ENCODE results near the gene ZC3H18. TPM values are rescaled to one million over a fixed set of nuclear protein-coding genes. Genes with fewer than 3 reads are reported as not detected.

ZC3H18 gene
- total RNA-seq, 1 donor from 2014 or later, result 44.5 TPM

DNA sequence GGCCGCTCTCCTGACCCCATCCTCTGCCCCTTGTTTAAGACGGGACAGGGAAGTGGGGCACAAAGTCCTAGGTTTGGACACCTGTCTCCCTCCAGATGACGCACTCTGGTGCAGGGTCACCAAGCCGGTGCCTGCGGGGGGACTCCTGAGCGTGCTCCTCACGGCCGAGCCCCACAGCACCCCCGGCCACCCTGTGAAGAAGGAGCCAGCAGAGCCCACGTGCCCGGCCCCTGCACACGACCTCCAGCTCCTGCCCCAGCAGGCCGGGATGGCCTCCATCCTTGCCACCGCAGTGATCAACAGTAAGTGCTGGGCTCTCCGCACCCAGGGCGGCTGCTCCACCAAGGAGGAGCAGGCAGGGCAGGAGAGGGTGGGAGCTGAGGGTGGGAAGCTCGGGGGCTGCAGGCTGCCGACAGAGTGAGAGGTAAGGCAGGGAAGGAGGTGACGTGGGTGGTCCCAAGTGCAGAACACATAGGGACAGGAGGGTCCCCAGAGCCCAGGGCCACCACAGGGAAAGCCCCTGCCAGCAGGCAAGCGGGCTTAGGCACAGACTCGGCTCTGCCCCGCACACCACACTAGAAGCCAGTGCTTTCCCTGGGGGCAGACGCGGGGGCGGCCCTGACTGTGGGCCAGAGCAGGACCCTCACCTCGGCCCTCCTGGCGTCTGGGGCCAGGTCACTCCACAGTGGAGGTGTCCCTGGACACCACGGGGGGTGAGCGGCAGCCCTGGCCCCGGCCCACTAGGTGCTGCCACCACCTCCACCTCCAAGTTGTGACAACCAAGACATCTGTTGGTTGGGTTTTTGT lies 42.1 kb upstream of the ZC3H18 start:
- Histone ChIP-seq H3K4me1 (peaks cover 8% of the 10 kb centered on the region), H3K4me3 (no peak overlapping the region), H3K27ac (no peak overlapping the region), H3K9me3 (no peaks in the 10 kb centered on the region), H3K36me3 (no peaks in the 10 kb centered on the region), H3K27me3 (no peaks in the 10 kb centered on the region)
- intact Hi-C loops (cut with DNase I), result loop anchor here (2.0 kb wide), 1 partner anchor 83 kb away; no protein-coding TSS in a partner anchor
- TF ChIP-seq, protein P1, sequence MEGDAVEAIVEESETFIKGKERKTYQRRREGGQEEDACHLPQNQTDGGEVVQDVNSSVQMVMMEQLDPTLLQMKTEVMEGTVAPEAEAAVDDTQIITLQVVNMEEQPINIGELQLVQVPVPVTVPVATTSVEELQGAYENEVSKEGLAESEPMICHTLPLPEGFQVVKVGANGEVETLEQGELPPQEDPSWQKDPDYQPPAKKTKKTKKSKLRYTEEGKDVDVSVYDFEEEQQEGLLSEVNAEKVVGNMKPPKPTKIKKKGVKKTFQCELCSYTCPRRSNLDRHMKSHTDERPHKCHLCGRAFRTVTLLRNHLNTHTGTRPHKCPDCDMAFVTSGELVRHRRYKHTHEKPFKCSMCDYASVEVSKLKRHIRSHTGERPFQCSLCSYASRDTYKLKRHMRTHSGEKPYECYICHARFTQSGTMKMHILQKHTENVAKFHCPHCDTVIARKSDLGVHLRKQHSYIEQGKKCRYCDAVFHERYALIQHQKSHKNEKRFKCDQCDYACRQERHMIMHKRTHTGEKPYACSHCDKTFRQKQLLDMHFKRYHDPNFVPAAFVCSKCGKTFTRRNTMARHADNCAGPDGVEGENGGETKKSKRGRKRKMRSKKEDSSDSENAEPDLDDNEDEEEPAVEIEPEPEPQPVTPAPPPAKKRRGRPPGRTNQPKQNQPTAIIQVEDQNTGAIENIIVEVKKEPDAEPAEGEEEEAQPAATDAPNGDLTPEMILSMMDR (IDR thresholded peaks at IDR 0.05), result no peak
- ATAC-seq (no peak), DNase-seq (no peak)

DNA sequence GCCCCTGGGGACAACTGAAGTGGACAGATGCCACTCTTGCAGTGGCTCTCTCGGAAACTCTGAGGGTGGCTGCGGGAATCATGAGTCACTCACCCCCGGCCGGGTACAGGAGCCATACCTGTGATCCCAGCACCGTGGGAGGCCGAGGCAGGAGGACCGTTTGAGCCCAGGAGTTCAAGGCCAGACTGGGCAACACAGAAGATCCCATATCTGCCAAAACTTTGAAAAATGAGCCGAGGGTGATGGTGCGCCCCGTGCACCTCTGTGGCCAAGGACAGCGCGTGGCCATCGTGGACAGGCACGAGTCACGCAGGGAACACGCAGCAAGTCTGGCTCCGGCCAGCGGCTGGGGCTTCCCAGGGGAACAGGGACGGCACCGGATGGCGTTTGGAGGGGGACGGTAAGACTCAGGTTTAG lies 41.3 kb upstream of the ZC3H18 start:
- ATAC-seq (no peak), DNase-seq (no peak)
- TF ChIP-seq, protein P1 (IDR thresholded peaks at IDR 0.05), result no peak
- Histone ChIP-seq H3K27ac (no peak overlapping the region), H3K4me3 (no peak overlapping the region), H3K27me3 (no peaks in the 10 kb centered on the region), H3K4me1 (peaks cover 8% of the 10 kb centered on the region), H3K36me3 (no peaks in the 10 kb centered on the region), H3K9me3 (no peaks in the 10 kb centered on the region)
- intact Hi-C loops (cut with DNase I), result no loop called here

DNA sequence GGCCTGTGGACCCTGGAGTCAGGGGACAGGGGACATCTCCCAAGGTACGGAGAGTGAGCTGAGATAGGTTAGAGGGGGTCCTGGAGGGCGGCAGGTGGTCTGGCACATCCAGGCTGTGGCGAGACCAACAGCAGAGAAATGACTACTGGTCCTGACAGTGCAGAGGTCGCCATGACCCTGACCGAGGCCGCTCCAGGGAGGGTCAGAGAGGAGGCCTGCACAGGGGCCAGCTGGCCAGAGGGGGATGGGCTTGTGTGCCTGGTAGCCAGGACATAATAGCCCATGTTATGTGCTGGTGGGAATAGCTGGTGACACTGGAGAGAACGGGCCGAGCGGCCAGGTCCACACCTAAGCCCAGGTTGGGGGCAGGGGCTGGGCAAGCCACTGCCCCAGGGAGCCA lies 40.6 kb upstream of the ZC3H18 start:
- no peaks in the 10 kb centered on the region for H3K36me3 ChIP-seq

DNA sequence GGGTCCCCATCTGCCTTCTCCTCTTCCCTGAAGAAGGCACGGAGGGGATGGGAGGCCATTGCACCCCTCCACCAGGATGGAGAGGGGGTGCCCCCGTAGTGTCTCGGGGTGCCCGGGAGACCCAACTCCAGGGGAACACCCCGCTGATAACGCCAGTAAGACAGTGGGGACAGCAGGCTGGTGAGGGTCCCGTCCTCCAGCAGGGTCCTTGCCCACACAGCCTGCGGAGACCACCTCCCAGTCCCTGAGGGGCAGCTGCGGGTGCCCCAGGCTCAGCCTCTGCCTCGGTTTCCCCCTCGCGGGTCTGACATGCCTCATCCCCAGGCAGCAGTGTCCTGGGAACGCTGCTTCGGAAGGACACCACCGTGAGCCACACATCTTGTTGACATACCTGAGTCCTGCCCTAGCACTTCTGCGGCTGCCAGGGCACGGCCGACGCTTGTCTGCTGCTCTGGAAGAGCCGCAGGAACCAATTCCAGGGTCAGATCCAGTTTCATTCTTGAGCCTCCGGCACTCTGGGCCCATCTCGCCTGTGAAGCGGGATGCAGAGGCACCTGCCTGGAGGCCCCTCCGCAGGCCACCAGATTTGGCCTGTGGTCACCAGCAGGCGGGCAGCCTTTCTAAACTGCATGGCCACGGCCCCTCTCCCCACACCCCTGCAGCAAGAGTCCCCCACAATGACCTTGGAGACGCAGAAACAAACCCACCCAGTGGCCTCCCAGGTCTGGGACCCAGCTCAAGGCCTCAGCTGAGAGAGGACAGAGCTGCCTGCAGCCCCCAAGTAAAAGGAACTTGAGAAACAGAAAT lies 39.9 kb upstream of the ZC3H18 start:
- Histone ChIP-seq H3K4me1 (peaks cover 13% of the 10 kb centered on the region), H3K36me3 (no peaks in the 10 kb centered on the region), H3K4me3 (no peak overlapping the region), H3K27ac (no peak overlapping the region), H3K27me3 (no peaks in the 10 kb centered on the region), H3K9me3 (no peaks in the 10 kb centered on the region)
- ATAC-seq (no peak), DNase-seq (no peak)
- intact Hi-C loops (cut with DNase I), result no loop called here
- TF ChIP-seq, protein P1 (IDR thresholded peaks at IDR 0.05), result no peak

More for the DNA sequence above, 40.6 kb upstream of the ZC3H18 start:
- no peaks in the 10 kb centered on the region for H3K27me3 ChIP-seq
- TF ChIP-seq, protein P1 (IDR thresholded peaks at IDR 0.05), result no peak
- intact Hi-C loops (cut with DNase I), result no loop called here
- no peak overlapping the region for H3K4me3 ChIP-seq
- ATAC-seq, result no peak
- H3K9me3 ChIP-seq, result no peaks in the 10 kb centered on the region
- H3K4me1 ChIP-seq, result peaks cover 8% of the 10 kb centered on the region
- DNase-seq, result no peak
- no peak overlapping the region for H3K27ac ChIP-seq

DNA sequence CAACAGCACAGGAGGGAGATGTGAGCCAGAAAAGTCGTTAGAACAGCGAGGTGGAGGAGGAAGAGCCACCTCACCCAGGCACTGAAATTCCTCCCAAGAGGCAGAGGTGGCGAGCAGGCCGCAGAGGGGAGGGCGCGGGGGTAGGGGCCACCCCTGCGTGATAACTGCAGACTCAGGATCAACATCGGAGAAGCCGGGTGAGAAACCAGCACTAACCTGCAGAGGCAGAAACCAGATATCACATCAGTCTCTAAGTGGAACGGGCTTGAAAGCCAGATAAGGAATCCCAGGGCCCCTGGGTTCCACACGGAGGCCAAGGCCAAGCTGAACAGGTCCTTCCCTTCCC lies 39.4 kb upstream of the ZC3H18 start:
- Histone ChIP-seq H3K9me3 (no peaks in the 10 kb centered on the region), H3K4me3 (no peak overlapping the region), H3K27ac (no peak overlapping the region), H3K36me3 (no peaks in the 10 kb centered on the region), H3K27me3 (no peaks in the 10 kb centered on the region), H3K4me1 (peaks cover 16% of the 10 kb centered on the region)
- intact Hi-C loops (cut with DNase I), result no loop called here
- no peak for ATAC-seq
- TF ChIP-seq, protein P1 (IDR thresholded peaks at IDR 0.05), result no peak
- no peak for DNase-seq

Data from upper lobe of right lung (tissue), 1 donor.